ENCODE measurements around the gene SLC35D3.
"Not testable (repeated sequence)": the region's sequence is repeated elsewhere in the genome, so short reads cannot be mapped to it uniquely, and the experiment has no call there.

SLC35D3 gene

GRCh38 chr6:136971609-136972008, 49.5 kb downstream of the SLC35D3 start:
- no peak for TF ChIP-seq CTCF (IDR thresholded peaks at IDR 0.05; ENCODE audit: control insufficient read depth, extremely low read depth, insufficient read depth)
- DNase-seq (ENCODE audit: low read depth), result no peak
- H3K4me3 ChIP-seq (ENCODE audit: low read depth, low read length), result no peak overlapping the region

- H3K4me3 ChIP-seq (ENCODE audit: low read depth, low read length); DNase-seq (ENCODE audit: low read depth): not testable (repeated sequence)
These were observed 51.7 kb downstream of the SLC35D3 start for GRCh38 chr6:136973781-136974180.
